NCI-H748 (cell line): Measurements from ENCODE around the gene TXNRD3.

Experiments
- DNase-seq: peaks from one replicate; lab custom pipeline; 2025; ENCODE audit not compliant: unreplicated experiment; lab: John Stamatoyannopoulos, UW

TXNRD3 gene

GRCh38 chr3:126672340-126672739 lies 17.4 kb upstream of the TXNRD3 start:
- DNase-seq: no peak

- no peak for DNase-seq
These were observed 16.6 kb upstream of the TXNRD3 start for GRCh38 chr3:126671521-126671920.

- no peak for DNase-seq
These were observed 13.8 kb upstream of the TXNRD3 start for GRCh38 chr3:126668450-126669401.

- no peak for DNase-seq
These were observed 12.9 kb upstream of the TXNRD3 start for GRCh38 chr3:126667631-126668449.

- DNase-seq: no peak
These were observed 12.0 kb upstream of the TXNRD3 start for GRCh38 chr3:126666658-126667528.

GRCh38 chr3:126665959-126666657 lies 11.2 kb upstream of the TXNRD3 start:
- DNase-seq: no peak

- no peak for DNase-seq
These were observed 10.5 kb upstream of the TXNRD3 start for GRCh38 chr3:126665221-126665936.

GRCh38 chr3:126664591-126665214 lies 9.8 kb upstream of the TXNRD3 start:
- DNase-seq: no peak

GRCh38 chr3:126663750-126664149 lies 8.8 kb upstream of the TXNRD3 start:
- DNase-seq: no peak

- DNase-seq: no peak
These were observed 8.3 kb upstream of the TXNRD3 start for GRCh38 chr3:126663257-126663656.

GRCh38 chr3:126661532-126662364 lies 6.8 kb upstream of the TXNRD3 start:
- DNase-seq: no peak

- no peak for DNase-seq
These were observed 5.3 kb upstream of the TXNRD3 start for GRCh38 chr3:126659915-126660886.

GRCh38 chr3:126658584-126658983 lies 3.7 kb upstream of the TXNRD3 start:
- no peak for DNase-seq

- no peak for DNase-seq
These were observed 3.0 kb upstream of the TXNRD3 start for GRCh38 chr3:126657901-126658300.

GRCh38 chr3:126656371-126657134 lies 1.6 kb upstream of the TXNRD3 start:
- DNase-seq: no peak

- no peak for DNase-seq
These were observed 963 bp upstream of the TXNRD3 start for GRCh38 chr3:126655887-126656286.
